ENCODE data around the gene ABR.
A peak's percentile ranks its signal among the peaks of the same experiment; 100 is the strongest.

ABR gene

DNA sequence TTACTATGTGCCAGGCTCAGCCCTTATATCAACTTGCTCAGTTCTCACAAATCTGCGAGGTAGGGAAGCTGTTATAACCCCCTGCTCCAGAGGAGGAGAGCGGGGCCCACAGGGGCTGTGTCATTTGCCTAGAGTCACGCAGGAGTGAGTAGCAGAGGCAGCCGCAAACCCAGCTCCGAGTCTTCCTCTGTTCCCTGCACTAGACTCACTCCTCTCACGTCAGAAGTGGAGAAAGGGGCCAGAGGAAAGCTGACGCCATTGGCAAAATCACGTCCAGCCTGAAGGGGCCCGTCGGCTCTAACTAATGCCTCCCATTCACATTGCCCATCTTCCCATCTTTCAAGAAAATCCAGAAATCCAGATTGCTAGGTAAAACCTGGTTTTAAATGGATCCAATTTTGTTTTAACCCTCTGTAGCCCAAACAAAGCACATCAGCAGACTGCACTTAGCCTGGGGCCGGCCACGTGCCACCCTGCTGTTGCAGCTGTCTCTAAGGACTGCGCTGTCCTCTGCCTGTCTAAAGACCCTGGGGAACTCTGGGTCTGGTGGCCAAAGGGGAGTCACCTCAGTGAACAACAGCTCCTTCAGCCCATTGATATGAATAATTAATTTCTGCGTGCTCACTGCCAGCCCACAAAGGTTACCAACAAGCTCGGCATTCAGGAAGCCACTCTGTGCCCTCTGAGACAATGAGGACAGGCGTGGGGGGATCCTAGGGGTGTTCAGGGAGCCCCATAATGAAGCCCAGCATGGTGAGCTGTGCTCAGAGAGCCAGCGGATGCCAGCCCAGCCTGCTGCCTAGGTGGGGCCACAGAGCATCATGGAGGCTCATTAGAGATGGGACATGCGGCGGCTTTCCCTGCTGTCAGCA is 36.7 kb upstream of the ABR start:
- peaks cover 13% of the 10 kb centered on the region for H3K36me3 ChIP-seq (replicated peaks; ENCODE audit: low read depth, low read length)
- H3K9me3 ChIP-seq (ENCODE audit: insufficient read depth, low read length): no peaks in the 10 kb centered on the region
- no peaks in the 10 kb centered on the region for H3K27me3 ChIP-seq (ENCODE audit: low read depth, low read length)
- no peak overlapping the region for H3K27ac ChIP-seq (ENCODE audit: low read length)
- H3K4me1 ChIP-seq (ENCODE audit: low read length): peaks cover 15% of the 10 kb centered on the region
- H3K9ac ChIP-seq (ENCODE audit: low read length): no peak overlapping the region
- H3K4me3 ChIP-seq (ENCODE audit: low read length): no peak overlapping the region
- H3K4me2 ChIP-seq (ENCODE audit: low read length): peak overlapping the region; percentile 34
- H4K20me1 ChIP-seq (ENCODE audit: insufficient read depth, low read length): peaks cover 48% of the 10 kb centered on the region
- TF ChIP-seq, protein P1, sequence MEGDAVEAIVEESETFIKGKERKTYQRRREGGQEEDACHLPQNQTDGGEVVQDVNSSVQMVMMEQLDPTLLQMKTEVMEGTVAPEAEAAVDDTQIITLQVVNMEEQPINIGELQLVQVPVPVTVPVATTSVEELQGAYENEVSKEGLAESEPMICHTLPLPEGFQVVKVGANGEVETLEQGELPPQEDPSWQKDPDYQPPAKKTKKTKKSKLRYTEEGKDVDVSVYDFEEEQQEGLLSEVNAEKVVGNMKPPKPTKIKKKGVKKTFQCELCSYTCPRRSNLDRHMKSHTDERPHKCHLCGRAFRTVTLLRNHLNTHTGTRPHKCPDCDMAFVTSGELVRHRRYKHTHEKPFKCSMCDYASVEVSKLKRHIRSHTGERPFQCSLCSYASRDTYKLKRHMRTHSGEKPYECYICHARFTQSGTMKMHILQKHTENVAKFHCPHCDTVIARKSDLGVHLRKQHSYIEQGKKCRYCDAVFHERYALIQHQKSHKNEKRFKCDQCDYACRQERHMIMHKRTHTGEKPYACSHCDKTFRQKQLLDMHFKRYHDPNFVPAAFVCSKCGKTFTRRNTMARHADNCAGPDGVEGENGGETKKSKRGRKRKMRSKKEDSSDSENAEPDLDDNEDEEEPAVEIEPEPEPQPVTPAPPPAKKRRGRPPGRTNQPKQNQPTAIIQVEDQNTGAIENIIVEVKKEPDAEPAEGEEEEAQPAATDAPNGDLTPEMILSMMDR (IDR thresholded peaks at IDR 0.05; ENCODE audit: low read depth, low read length): no peak
- no peak for TF ChIP-seq EZH2phosphoT487 (IDR thresholded peaks at IDR 0.05; ENCODE audit: low read depth)
- peaks cover 69% of the 10 kb centered on the region for H3K79me2 ChIP-seq (ENCODE audit: low read length)
- H2AFZ ChIP-seq (ENCODE audit: low read depth, low read length): no peak overlapping the region

DNA sequence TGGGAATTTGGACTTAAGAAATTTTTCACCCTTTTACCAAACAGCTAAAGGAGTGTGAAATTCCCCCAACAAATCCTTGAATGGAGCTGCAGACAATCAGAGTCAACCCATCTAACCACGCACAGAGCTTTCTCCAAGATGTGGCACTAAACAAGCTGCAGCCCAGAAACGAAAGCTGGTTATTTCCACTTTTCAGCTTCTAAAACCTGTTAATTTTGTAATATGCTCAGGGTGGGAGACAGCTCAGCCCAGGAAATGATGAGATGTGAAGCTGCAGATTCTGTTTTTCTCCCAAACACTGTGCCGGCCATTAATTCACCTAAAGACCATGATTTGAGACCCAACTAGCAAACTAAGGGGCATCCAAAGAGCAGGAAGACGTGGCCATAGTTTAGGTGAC is 33.2 kb upstream of the ABR start:
- peaks cover 15% of the 10 kb centered on the region for H3K4me1 ChIP-seq (ENCODE audit: low read length)
- H3K79me2 ChIP-seq (ENCODE audit: low read length): peaks cover 57% of the 10 kb centered on the region
- H3K4me3 ChIP-seq (ENCODE audit: low read length): no peak overlapping the region
- no peak overlapping the region for H3K4me2 ChIP-seq (ENCODE audit: low read length)
- H3K9me3 ChIP-seq (ENCODE audit: insufficient read depth, low read length): no peaks in the 10 kb centered on the region
- H3K36me3 ChIP-seq (replicated peaks; ENCODE audit: low read depth, low read length): no peaks in the 10 kb centered on the region
- no peak overlapping the region for H3K27ac ChIP-seq (ENCODE audit: low read length)
- no peak for TF ChIP-seq EZH2phosphoT487 (IDR thresholded peaks at IDR 0.05; ENCODE audit: low read depth)
- no peaks in the 10 kb centered on the region for H3K27me3 ChIP-seq (ENCODE audit: low read depth, low read length)
- no peak overlapping the region for H3K9ac ChIP-seq (ENCODE audit: low read length)
- H2AFZ ChIP-seq (ENCODE audit: low read depth, low read length): no peak overlapping the region
- H4K20me1 ChIP-seq (ENCODE audit: insufficient read depth, low read length): peaks cover 40% of the 10 kb centered on the region

DNA sequence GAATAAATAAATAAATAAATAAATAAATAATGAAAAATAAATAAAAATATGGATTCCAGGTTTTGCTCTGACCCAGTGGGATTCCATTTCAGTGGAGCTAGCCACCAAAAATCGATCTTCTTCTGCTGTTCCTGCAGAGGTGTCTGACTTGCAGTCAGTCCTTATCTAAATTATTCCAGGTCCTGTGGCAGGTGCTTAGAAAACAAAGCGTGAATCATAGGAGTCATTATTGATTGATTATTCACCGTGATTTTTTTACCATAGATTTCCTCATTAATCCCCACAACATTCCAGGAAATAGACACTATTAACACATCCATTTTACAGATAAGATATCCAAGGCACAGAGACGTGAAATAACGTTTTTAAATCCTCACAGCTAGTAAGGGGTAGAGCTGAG is 31.5 kb upstream of the ABR start:
- Histone ChIP-seq H3K4me3 (ENCODE audit: low read length) (no peak overlapping the region), H3K27ac (ENCODE audit: low read length) (no peak overlapping the region), H3K4me1 (ENCODE audit: low read length) (peaks cover 14% of the 10 kb centered on the region), H3K27me3 (ENCODE audit: low read depth, low read length) (no peaks in the 10 kb centered on the region), H3K36me3 (replicated peaks; ENCODE audit: low read depth, low read length) (no peaks in the 10 kb centered on the region), H3K4me2 (ENCODE audit: low read length) (no peak overlapping the region), H3K9me3 (ENCODE audit: insufficient read depth, low read length) (no peaks in the 10 kb centered on the region), H3K79me2 (ENCODE audit: low read length) (peaks cover 45% of the 10 kb centered on the region), H3K9ac (ENCODE audit: low read length) (no peak overlapping the region), H2AFZ (ENCODE audit: low read depth, low read length) (no peak overlapping the region), H4K20me1 (ENCODE audit: insufficient read depth, low read length) (peaks cover 33% of the 10 kb centered on the region)
- no peak for TF ChIP-seq EZH2phosphoT487 (IDR thresholded peaks at IDR 0.05; ENCODE audit: low read depth)
- TF ChIP-seq, protein P1 (IDR thresholded peaks at IDR 0.05; ENCODE audit: low read depth, low read length): no peak

DNA sequence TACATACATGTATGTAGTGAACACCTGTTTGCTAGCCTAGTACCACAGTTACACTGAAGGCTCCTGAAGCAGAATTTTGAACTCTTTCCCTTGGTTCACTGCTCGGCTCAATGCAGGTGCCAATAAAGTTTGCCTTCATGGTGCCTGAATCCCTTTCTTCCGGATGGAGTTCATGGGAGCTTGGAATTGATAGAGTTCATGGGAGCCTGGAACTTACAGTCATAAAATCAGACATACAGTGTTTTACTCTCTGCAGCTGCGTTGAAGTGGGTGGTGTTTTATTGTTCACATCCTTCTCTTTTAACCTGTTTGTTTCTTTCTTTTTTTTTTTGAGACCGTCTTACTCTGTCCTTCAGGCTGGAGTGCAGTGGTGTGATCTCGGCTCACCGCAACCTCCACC is 29.2 kb upstream of the ABR start:
- peaks cover 50% of the 10 kb centered on the region for H3K79me2 ChIP-seq (ENCODE audit: low read length)
- H3K9ac ChIP-seq (ENCODE audit: low read length): no peak overlapping the region
- no peaks in the 10 kb centered on the region for H3K9me3 ChIP-seq (ENCODE audit: insufficient read depth, low read length)
- peaks cover 39% of the 10 kb centered on the region for H4K20me1 ChIP-seq (ENCODE audit: insufficient read depth, low read length)
- H3K27ac ChIP-seq (ENCODE audit: low read length): no peak overlapping the region
- H3K36me3 ChIP-seq (replicated peaks; ENCODE audit: low read depth, low read length): no peaks in the 10 kb centered on the region
- H3K4me2 ChIP-seq (ENCODE audit: low read length): no peak overlapping the region
- peaks cover 15% of the 10 kb centered on the region for H3K4me1 ChIP-seq (ENCODE audit: low read length)
- TF ChIP-seq EZH2phosphoT487 (IDR thresholded peaks at IDR 0.05; ENCODE audit: low read depth): no peak
- TF ChIP-seq, protein P1 (IDR thresholded peaks at IDR 0.05; ENCODE audit: low read depth, low read length): no peak
- no peak overlapping the region for H3K4me3 ChIP-seq (ENCODE audit: low read length)
- no peaks in the 10 kb centered on the region for H3K27me3 ChIP-seq (ENCODE audit: low read depth, low read length)
- H2AFZ ChIP-seq (ENCODE audit: low read depth, low read length): no peak overlapping the region

All from OCI-LY3 (cell line).